Heart left ventricle (tissue), 16 donors: ENCODE results near the gene MUC2. TPM values are rescaled to one million over a fixed set of nuclear protein-coding genes. Genes with fewer than 3 reads are reported as not detected.

Source experiments
- ATAC-seq, 4 donors: fragments of 200-7000 bp; cut with Tn5 transposase; one replicate each; pipeline ENCODE4 v1.9.1; 2020 to 2022; ENCODE audit warnings: moderate library complexity in 4 of 4, mild to moderate bottlenecking in 3 of 4, moderate number of reproducible peaks in 1 of 4
- DNase-seq, 5 donors: peaks; one replicate each; pipeline ENCODE4 v3.0.0-alpha.2; 2020
- H3K27ac ChIP-seq, 12 donors: fragments of 200-600 bp; sonication (generic) in 4 of 12; one replicate each; pipeline versions ENCODE4 v1.5.0 to v1.8.0; 2016 to 2022; ENCODE audit warnings: mild to moderate bottlenecking in 2 of 12
- H3K27me3 ChIP-seq, 9 donors: fragments of 200-600 bp; sonication (generic) in 2 of 9; one replicate each; pipeline versions ENCODE4 v1.5.1 to v1.8.0; 2016 to 2022; ENCODE audit warnings: mild to moderate bottlenecking in 3 of 9
- H3K36me3 ChIP-seq, 9 donors: fragments of 200-600 bp; sonication (generic) in 2 of 9; one replicate each; pipeline versions ENCODE4 v1.5.0 to v1.8.0; 2018 to 2022; ENCODE audit warnings: mild to moderate bottlenecking in 2 of 9
- H3K4me1 ChIP-seq, 12 donors: fragments of 200-600 bp; sonication (generic) in 4 of 12; one replicate each; pipeline versions ENCODE4 v1.5.0 to v1.8.0; 2016 to 2022; ENCODE audit warnings: mild to moderate bottlenecking in 3 of 12
- H3K4me3 ChIP-seq, 12 donors: fragments of 200-600 bp; sonication (generic) in 4 of 12; one replicate each; pipeline versions ENCODE4 v1.5.0 to v1.8.0; 2017 to 2022; ENCODE audit warnings: mild to moderate bottlenecking in 9 of 12, moderate library complexity in 4 of 12
- H3K9me3 ChIP-seq, 12 donors: fragments of 200-600 bp; sonication (generic) in 4 of 12; one replicate each; pipeline versions ENCODE4 v1.5.0 to v1.8.0; 2016 to 2022; ENCODE audit warnings: mild to moderate bottlenecking in 1 of 12
- POLR2A ChIP-seq, 2 donors: fragments of 450-650 bp; IDR thresholded peaks; one replicate each; pipeline ENCODE4 v1.6.1; 2017; ENCODE audit warnings: antibody characterized with exemption in 2 of 2, mild to moderate bottlenecking in 2 of 2, moderate library complexity in 2 of 2
- WGBS, 4 donors: extraction: QIAGEN DNeasy Blood & Tissue Kit in 2 of 4; methylation state at CpG; one replicate each; pipeline versions ENCODE4 v1.1.5 to v1.1.7; 2013 to 2018; 5-methylcytosine and 5-hydroxymethylcytosine counted together
- intact Hi-C, 10 donors: fragments of 100-400 bp; cut with DNase I; formaldehyde crosslinking; loops; one replicate each; pipeline versions ENCODE4 v1.11.1 to v1.14.2; 2022
- polyA plus RNA-seq, 2 donors: library from polyadenylated mRNA; stranded (reverse); fragments of 200-250 nt; gene quantifications; one replicate each; pipeline ENCODE4 v1.2.3, GENCODE V29; 2013
- total RNA-seq, 9 donors: library from RNA; depleted of rRNA in 2 of 9; stranded (reverse); fragments of >200 nt in 2 of 9; fragmentation: NEBNext Ultra II Directional in 3 of 9; extraction: Animal tissue kit (Norgen Biotek cat#: 25700) in 3 of 9; gene quantifications; one replicate each; pipeline versions ENCODE4 v1.1.0 to v1.2.4, GENCODE V29; 2016 to 2023
- TF ChIP-seq, protein P1 (sequence below), 12 donors: fragments of 200-600 bp; sonication (generic) in 4 of 12; IDR thresholded peaks; one replicate each; pipeline versions ENCODE4 v1.5.0 to v1.8.0; 2018 to 2022; ENCODE audit warnings: antibody characterized with exemption in 12 of 12, mild to moderate bottlenecking in 5 of 12
- donor health status: ischemic (EF 13 %, LVEDD 7.1; RV severe dilation, severe dysfunction).
- donor health status: healthy with polysubstance abuse.
- donor health status: DM: no; HTN: yes; CAD: no.
- donor health status: DM: no; HTN: no; CAD: no.
- donor health status: ischemic (EF 25% LVEDD 6.9; RV normal size, moderate dysfunction).
- donor health status: ischemic (EF 25% LVEDD 5.7; RV mildly dilated, moderate dysfunction).
- donor health status: healthy.
- donor health status: DM: yes; HTN: yes; CAD: no.
- donor health status: ischemic (EF 35%, LVEDD 5.7; RV mildly dilated, moderate dysfunction).
- donor health status: nonischemic (EF 11% LVEDD 7.7; RV severe dilation, severe dysfunction).
- donor health status: DM: yes; HTN: yes; CAD: no.
- donor health status: PGD.
- donor health status: ischemic (EF 29% LVEDD 5.4; RV normal size, mild dysfunction).
- donor health status: nonischemic (EF 23%, LVEDD 6.1; RV moderate dilation, normal function).

Gene MUC2
- total and polyA plus RNA-seq, 11 donors = 0.01 to 0.07 TPM; not detected in 9

DNA sequence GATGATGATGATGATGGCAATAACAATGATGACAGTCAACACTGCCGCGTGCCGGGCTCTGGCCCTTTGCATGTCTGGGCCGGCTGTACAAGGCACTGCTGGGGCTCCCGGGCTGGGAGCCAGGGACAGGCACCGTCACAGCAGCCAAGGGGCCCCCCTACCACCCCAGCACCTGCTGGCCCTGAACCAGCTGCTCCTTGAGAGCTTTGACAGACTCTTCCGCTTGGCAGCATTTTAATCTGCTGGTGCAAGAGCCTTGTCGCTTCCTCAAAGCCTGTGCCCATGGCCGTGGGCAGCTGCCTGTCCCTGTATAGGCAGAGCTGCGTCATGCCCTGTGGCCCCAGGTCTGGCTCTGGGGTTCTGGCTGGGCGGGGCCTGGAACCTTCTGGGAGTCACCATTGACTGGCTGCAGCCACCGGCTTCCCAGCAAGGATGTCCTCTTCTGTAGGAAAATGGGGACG lies 25.2 kb upstream of the MUC2 start:
- intact Hi-C loops = loop anchor here in 1 of 10 donors (5.0 kb wide), 1 partner anchor 147 kb away; no protein-coding TSS in a partner anchor
- 48 to 73% (median 66%) methylated on average over 2 to 13 of the region's 13 CpGs for WGBS, 4 donors
- Histone ChIP-seq H3K4me1 (peaks cover 0 to 18% (median 0%) of the 10 kb centered on the region in 12 donors), H3K9me3 (peaks cover 0 to 6% (median 0%) of the 10 kb centered on the region in 12 donors), H3K27ac (no peak overlapping the region), H3K4me3 (no peak overlapping the region), H3K27me3 (peaks cover 0 to 58% (median 9%) of the 10 kb centered on the region in 9 donors), H3K36me3 (no peaks in the 10 kb centered on the region)
- DNase-seq = peak in 3 of 5 donors; percentile 19 to 46 (median 29)
- TF ChIP-seq, protein P1, sequence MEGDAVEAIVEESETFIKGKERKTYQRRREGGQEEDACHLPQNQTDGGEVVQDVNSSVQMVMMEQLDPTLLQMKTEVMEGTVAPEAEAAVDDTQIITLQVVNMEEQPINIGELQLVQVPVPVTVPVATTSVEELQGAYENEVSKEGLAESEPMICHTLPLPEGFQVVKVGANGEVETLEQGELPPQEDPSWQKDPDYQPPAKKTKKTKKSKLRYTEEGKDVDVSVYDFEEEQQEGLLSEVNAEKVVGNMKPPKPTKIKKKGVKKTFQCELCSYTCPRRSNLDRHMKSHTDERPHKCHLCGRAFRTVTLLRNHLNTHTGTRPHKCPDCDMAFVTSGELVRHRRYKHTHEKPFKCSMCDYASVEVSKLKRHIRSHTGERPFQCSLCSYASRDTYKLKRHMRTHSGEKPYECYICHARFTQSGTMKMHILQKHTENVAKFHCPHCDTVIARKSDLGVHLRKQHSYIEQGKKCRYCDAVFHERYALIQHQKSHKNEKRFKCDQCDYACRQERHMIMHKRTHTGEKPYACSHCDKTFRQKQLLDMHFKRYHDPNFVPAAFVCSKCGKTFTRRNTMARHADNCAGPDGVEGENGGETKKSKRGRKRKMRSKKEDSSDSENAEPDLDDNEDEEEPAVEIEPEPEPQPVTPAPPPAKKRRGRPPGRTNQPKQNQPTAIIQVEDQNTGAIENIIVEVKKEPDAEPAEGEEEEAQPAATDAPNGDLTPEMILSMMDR (IDR thresholded peaks at IDR 0.05) = no peak
- TF ChIP-seq POLR2A (IDR thresholded peaks at IDR 0.05) = no peak
- ATAC-seq = no peak

DNA sequence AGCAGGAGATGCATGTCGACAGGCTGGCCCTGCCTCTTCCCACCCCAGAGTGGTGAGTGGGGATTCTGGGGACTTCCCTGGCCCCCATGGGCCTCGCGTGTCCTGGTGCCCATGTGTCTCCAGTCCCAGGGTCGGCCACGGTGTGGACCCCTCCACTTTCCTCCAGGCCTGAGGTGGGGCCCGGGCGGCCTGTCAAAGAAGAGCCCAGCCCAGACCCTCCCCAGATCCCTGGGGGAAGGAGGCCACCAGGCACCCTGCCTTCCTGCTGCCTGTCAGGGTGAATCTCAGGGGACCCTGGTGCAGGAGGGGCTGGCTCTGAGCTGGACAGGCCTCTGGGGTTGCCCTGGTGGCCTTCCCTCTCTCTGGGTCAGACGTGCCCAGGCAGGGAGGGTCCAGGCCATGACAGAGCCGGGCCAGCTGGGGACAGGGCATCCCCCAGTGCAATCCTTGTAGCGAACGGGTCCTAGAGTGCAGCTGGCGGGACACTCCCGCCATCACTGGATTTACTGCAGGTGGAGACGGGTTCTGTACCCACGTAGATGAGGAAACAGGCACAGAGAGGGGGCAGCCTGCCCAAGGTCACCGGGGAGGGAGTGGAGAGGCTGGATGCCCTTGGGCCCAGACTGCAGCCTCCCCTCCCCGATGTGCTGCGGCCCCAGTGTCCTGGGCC lies 24.6 kb upstream of the MUC2 start:
- Histone ChIP-seq H3K4me1 (peaks cover 0 to 23% (median 0%) of the 10 kb centered on the region in 12 donors), H3K4me3 (no peak overlapping the region), H3K27me3 (peaks cover 0 to 64% (median 12%) of the 10 kb centered on the region in 9 donors), H3K27ac (no peak overlapping the region), H3K9me3 (peaks cover 0 to 3% (median 0%) of the 10 kb centered on the region in 12 donors), H3K36me3 (no peaks in the 10 kb centered on the region)
- no peak for TF ChIP-seq POLR2A (IDR thresholded peaks at IDR 0.05)
- TF ChIP-seq, protein P1 (IDR thresholded peaks at IDR 0.05) = no peak
- peak in 3 of 5 donors; percentile 19 to 66 (median 30) for DNase-seq
- intact Hi-C loops = loop anchor here in 9 of 10 donors (2.0 to 10.0 kb wide), 5 partner anchors 125 to 203 kb away; partner anchors contain the start of gene AP2A2 (in 5 of the 9)
- no peak for ATAC-seq
- WGBS, 4 donors = 77 to 83% (median 82%) methylated on average over 10 to 18 of the region's 18 CpGs

DNA sequence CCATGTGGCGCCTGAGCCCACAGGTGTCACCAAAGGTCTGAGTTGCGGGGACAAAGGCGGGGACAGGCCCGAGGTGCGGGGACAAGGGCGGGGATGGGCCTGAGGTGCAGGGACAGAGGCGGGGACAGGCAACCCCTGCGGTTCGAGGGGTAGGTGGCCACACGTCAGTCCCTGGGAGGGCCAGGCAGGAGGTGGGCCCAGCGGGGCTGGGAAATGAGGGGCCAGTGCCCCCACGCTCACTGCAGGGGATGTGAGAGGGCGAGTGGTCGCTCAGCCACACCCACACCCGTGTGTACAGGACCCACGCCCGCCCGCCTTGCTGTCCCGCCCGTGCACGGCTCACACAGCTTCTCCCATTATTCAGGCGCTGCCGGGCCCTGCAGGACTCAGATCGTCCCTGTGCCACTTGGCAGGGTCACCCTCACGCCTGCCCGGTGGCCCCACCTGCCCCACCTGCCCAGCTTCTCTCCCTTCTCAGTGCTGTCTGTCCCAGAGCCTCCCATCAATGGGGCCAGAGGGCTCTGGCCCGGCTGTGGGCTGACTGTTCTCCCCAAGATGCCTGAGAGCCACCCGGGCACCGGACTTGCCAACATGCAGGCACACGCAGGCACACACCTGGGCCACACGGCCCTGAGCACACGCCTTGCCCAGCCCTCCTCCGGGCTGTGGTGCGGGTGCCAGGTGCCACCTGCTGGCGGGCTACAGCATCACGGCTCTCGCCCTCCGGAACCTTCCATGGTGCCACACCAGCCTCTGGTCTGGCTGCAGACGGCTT lies 23.9 kb upstream of the MUC2 start:
- intact Hi-C loops = loop anchor here (1.0 to 10.0 kb wide), 5 partner anchors 126 to 204 kb away; partner anchors contain the start of gene AP2A2 (in 5 of the 10)
- ATAC-seq (peak; percentile 83 to 92 (median 88)), DNase-seq (peak; percentile 54 to 87 (median 59))
- TF ChIP-seq, protein P1 (IDR thresholded peaks at IDR 0.05) = peak; percentile 74 to 88 (median 83)
- TF ChIP-seq POLR2A (IDR thresholded peaks at IDR 0.05) = no peak
- Histone ChIP-seq H3K9me3 (no peaks in the 10 kb centered on the region), H3K27me3 (peaks cover 0 to 66% (median 12%) of the 10 kb centered on the region in 9 donors), H3K27ac (no peak overlapping the region), H3K36me3 (no peaks in the 10 kb centered on the region), H3K4me1 (peaks cover 0 to 23% (median 0%) of the 10 kb centered on the region in 12 donors), H3K4me3 (no peak overlapping the region)
- 50 to 61% (median 54%) methylated on average over 27 to 39 of the region's 39 CpGs for WGBS, 4 donors
